A673 (cell line): ENCODE data around the gene LMO1. TPM values are rescaled to one million over a fixed set of nuclear protein-coding genes. Genes with fewer than 3 reads are reported as not detected.

Source experiments
- BruUV-seq: library from RNA; stranded (reverse); fragments of 400-500 nt; replicated peaks from 2 replicates; lab custom pipeline; 2021; lab: Mats Ljungman, UMichigan
- CTCF ChIA-PET: fragments of 300-600 bp; sonication (Branson Sonifier 250); formaldehyde crosslinking; loops from one replicate; lab custom pipeline; 2022; ENCODE audit warnings: antibody characterized with exemption; lab: Charles Lee
- POLR2A ChIA-PET: fragments of 300-600 bp; sonication (Branson Sonifier 250); formaldehyde crosslinking; loops from one replicate; lab custom pipeline; 2022; ENCODE audit warnings: antibody characterized with exemption; ENCODE audit not compliant: low non-redundant PET; lab: Charles Lee
- DNase-seq: peaks from one replicate; pipeline ENCODE4 v3.0.0-alpha.2; 2015; ENCODE audit warnings: low spot score
- H3K27ac ChIP-seq: fragments of 200-600 bp; sonication (generic); 2 replicates; pipeline ENCODE4 v1.5.1; 2016; ENCODE audit warnings: mixed run types, low read depth, mild to moderate bottlenecking, mixed read lengths, antibody characterized with exemption, low read length; ENCODE audit not compliant: poor library complexity, severe bottlenecking
- H3K27me3 ChIP-seq: fragments of 200-600 bp; sonication (generic); replicated peaks from 2 replicates; pipeline ENCODE4 v1.6.1; 2017; ENCODE audit warnings: mixed run types, low read depth, mild to moderate bottlenecking, mixed read lengths, antibody characterized with exemption, low read length; ENCODE audit not compliant: insufficient read depth, poor library complexity
- H3K36me3 ChIP-seq: fragments of 200-600 bp; sonication (generic); 2 replicates; pipeline ENCODE4 v1.6.1; 2016; ENCODE audit warnings: mixed run types, mild to moderate bottlenecking, mixed read lengths, antibody characterized with exemption, low read length; ENCODE audit not compliant: insufficient read depth, poor library complexity, severe bottlenecking
- H3K4me1 ChIP-seq: fragments of 200-600 bp; sonication (generic); 2 replicates; pipeline ENCODE4 v1.6.1; 2017; ENCODE audit warnings: mixed run types, mild to moderate bottlenecking, mixed read lengths, antibody characterized with exemption, low read length; ENCODE audit not compliant: insufficient read depth, poor library complexity, severe bottlenecking
- H3K4me3 ChIP-seq: fragments of 200-600 bp; sonication (generic); 2 replicates; pipeline ENCODE4 v1.5.1; 2016; ENCODE audit warnings: low read depth, mixed run types, mild to moderate bottlenecking, mixed read lengths, low read length; ENCODE audit not compliant: poor library complexity, severe bottlenecking
- H3K9me3 ChIP-seq: fragments of 200-600 bp; sonication (generic); 2 replicates; pipeline ENCODE4 v1.6.1; 2016; ENCODE audit warnings: mixed run types, low read depth, mild to moderate bottlenecking, mixed read lengths, antibody characterized with exemption, low read length; ENCODE audit not compliant: poor library complexity, severe bottlenecking
- EZH2 ChIP-seq: fragments of 200-600 bp; sonication (generic); IDR thresholded peaks from 2 replicates; pipeline ENCODE4 v1.6.1; 2017; ENCODE audit warnings: borderline replicate concordance, low read depth, mild to moderate bottlenecking, mixed read lengths, antibody characterized with exemption, low read length; ENCODE audit not compliant: poor library complexity, severe bottlenecking
- intact Hi-C: fragments of 100-400 bp; cut with micrococcal nuclease; formaldehyde crosslinking; loops from one replicate; pipeline ENCODE4 v1.10.0; 2022; ENCODE audit not compliant: unreplicated experiment
- total RNA-seq: library from RNA; stranded (reverse); gene quantifications from 2 replicates; pipeline ENCODE4 v1.2.3, GENCODE V29; 2021
- TF ChIP-seq, protein P1 (sequence below): fragments of 300-800, 200-600 bp; sonication (generic); conservative IDR thresholded peaks from 2 replicates; pipeline ENCODE4 v1.5.1; 2017; ENCODE audit warnings: low read depth, mild to moderate bottlenecking, antibody characterized with exemption, low read length, moderate library complexity, mixed read lengths

The LMO1 gene
- total RNA-seq, 1 experiment from 2014 or later, result not detected

DNA sequence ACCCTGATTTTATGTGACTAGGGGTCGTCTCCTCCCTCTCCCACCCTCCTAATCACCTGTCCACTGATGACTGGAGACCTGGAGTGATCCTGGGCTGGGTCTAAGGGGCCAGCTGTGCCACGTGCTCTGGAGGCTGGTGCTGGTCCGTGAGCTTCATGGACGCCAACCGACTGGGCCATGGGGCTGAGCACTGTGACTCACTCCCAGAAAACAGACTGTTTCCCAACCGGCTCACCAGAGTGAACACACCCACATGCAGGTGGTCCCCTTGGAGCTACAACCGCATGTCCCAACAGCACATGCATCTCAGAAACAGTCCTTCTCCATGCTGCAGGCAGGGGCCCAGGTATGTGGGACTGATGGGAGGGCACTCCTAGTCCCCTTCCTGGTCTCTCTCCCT lies 14.0 kb upstream of the LMO1 start:
- DNase-seq, result no peak
- peaks cover 4% of the 10 kb centered on the region for H3K9me3 ChIP-seq
- no peak overlapping the region for H3K27ac ChIP-seq
- H3K4me3 ChIP-seq, result no peak overlapping the region
- intact Hi-C loops, result no loop called here
- POLR2A ChIA-PET, result no interaction called here
- TF ChIP-seq EZH2, result no peak
- TF ChIP-seq, protein P1, sequence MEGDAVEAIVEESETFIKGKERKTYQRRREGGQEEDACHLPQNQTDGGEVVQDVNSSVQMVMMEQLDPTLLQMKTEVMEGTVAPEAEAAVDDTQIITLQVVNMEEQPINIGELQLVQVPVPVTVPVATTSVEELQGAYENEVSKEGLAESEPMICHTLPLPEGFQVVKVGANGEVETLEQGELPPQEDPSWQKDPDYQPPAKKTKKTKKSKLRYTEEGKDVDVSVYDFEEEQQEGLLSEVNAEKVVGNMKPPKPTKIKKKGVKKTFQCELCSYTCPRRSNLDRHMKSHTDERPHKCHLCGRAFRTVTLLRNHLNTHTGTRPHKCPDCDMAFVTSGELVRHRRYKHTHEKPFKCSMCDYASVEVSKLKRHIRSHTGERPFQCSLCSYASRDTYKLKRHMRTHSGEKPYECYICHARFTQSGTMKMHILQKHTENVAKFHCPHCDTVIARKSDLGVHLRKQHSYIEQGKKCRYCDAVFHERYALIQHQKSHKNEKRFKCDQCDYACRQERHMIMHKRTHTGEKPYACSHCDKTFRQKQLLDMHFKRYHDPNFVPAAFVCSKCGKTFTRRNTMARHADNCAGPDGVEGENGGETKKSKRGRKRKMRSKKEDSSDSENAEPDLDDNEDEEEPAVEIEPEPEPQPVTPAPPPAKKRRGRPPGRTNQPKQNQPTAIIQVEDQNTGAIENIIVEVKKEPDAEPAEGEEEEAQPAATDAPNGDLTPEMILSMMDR, result no peak
- H3K36me3 ChIP-seq, result no peaks in the 10 kb centered on the region
- H3K4me1 ChIP-seq, result peaks cover under 1% of the 10 kb centered on the region
- CTCF ChIA-PET, result no interaction called here
- H3K27me3 ChIP-seq, result peaks cover 61% of the 10 kb centered on the region
- BruUV-seq, result no TSS peak

DNA sequence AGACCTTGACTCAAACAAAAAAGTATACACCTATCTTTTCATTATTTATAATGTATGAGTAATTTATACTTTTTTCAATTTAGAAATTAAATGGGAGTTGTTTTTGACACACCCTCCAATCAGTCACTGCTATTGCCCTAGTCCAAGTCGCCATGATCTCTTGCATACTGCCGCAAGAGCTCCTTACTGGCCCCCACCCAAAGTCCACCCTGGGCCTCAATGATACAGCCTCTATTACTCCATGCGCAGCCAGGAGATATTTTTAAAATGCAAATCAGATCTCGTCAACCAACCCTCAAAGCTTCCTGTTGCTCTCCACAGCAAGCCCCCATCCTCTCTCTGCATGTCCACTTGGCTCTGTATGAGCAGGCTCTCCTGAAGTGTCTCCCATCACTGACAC lies 12.8 kb upstream of the LMO1 start:
- no peak overlapping the region for H3K4me3 ChIP-seq
- no peaks in the 10 kb centered on the region for H3K4me1 ChIP-seq
- H3K36me3 ChIP-seq, result no peaks in the 10 kb centered on the region
- no peak for TF ChIP-seq EZH2
- TF ChIP-seq, protein P1, result no peak
- CTCF ChIA-PET, result no interaction called here
- DNase-seq, result no peak
- H3K27me3 ChIP-seq, result peaks cover 61% of the 10 kb centered on the region
- BruUV-seq, result no TSS peak
- H3K27ac ChIP-seq, result no peak overlapping the region
- peaks cover 4% of the 10 kb centered on the region for H3K9me3 ChIP-seq
- intact Hi-C loops, result no loop called here
- POLR2A ChIA-PET, result no interaction called here

DNA sequence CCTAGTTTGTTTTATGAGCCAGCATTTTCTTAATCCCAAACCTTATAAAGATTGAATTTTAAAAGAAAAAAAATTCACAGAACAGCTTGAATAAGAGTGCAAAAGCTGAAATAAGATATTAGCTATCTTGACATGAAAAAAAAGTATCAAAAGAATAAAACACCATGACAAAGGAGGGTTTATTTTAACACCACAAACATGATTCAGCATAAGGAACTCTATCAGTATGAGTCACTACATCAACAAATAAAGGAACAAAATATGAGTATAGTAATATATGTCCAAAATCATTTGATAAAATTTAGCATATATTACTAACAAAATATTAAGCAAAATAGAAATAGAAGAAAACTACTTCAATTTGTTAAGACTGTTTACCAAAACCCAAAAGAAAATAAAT lies 9.6 kb upstream of the LMO1 start:
- H3K27ac ChIP-seq, result no peak overlapping the region
- TF ChIP-seq EZH2, result no peak
- TF ChIP-seq, protein P1, result no peak
- H3K4me3 ChIP-seq, result no peak overlapping the region
- H3K9me3 ChIP-seq, result peaks cover 4% of the 10 kb centered on the region
- no peak for DNase-seq
- H3K4me1 ChIP-seq, result no peaks in the 10 kb centered on the region
- POLR2A ChIA-PET, result no interaction called here
- no peaks in the 10 kb centered on the region for H3K36me3 ChIP-seq
- no TSS peak for BruUV-seq
- CTCF ChIA-PET, result no interaction called here
- intact Hi-C loops, result no loop called here
- H3K27me3 ChIP-seq, result peaks cover 84% of the 10 kb centered on the region
